SK-N-SH (cell line): ENCODE measurements around the gene PIF1.

ENCODE experiments used
- CTCF ChIP-seq: fragments of 200-600 bp; sonication (generic); IDR thresholded peaks from 2 replicates; pipeline ENCODE4 v1.6.1; 2017; ENCODE audit warnings: antibody characterized with exemption, mild to moderate bottlenecking, moderate library complexity
- JUND ChIP-seq: IDR thresholded peaks from 2 replicates; pipeline ENCODE4 v1.4.0; 2012
- NRF1 ChIP-seq: IDR thresholded peaks from 2 replicates; pipeline ENCODE4 v1.6.1; 2012; ENCODE audit warnings: low read depth, mild to moderate bottlenecking, low read length
- TAF1 ChIP-seq: IDR thresholded peaks from 2 replicates; pipeline ENCODE4 v1.6.1; 2012; ENCODE audit warnings: low read depth, mild to moderate bottlenecking, low read length, moderate library complexity, borderline replicate concordance
- TEAD4 ChIP-seq: IDR thresholded peaks from 2 replicates; pipeline ENCODE4 v1.4.0; 2012; ENCODE audit warnings: mild to moderate bottlenecking, borderline replicate concordance; ENCODE audit not compliant: insufficient read depth

DNA sequence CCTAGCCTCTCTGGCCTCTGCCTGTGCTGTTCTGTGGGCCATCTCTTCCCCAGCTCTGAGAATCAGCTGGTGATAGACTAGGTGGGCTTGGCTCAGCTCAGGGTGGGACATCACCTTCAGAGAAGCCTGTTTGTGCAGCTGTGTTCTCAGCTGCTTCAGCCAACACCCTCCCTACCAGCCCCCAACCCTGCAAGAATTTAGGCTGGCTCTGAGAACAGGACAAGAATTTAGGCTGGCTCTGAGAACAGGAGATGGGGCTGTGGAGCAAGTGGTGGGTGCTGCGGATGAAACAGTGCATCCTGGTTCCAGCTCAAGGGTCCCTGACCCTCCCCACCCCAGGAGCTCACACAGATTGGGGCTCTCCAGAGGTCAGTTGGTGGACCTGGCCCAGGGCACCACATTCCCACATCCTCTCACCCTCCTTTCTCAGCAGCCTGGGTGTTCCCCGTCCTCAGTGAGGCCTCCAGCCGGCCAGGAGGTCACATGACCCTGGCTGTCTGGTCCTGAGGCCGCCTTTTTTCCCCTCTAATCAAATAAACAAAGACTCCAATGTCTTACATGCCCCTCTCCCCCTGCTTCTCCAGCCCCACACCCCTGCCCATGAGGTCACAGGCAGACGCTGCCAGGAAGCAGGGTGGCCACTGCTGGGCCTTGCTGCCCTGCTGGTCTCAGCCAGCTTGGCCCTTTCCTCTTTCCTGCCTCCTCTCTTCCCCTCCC is 31.1 kb upstream of the PIF1 start:
- TF ChIP-seq CTCF (no peak), NRF1 (no peak), TEAD4 (no peak), TAF1 (no peak), JUND (no peak)
